SK-N-SH treated with all-trans-retinoic acid at 6 μM for 48 hours (cell line): Measurements from ENCODE around the gene ATP13A5.

Source experiments
- ATAC-seq: fragments of 200-7000 bp; cut with Tn5 transposase; 3 replicates; pipeline ENCODE4 v1.9.1; 2020; ENCODE audit warnings: mild to moderate bottlenecking, moderate library complexity
- ARNTL ChIP-seq: fragments of 450-650 bp; formaldehyde crosslinking; IDR thresholded peaks from 2 replicates; pipeline ENCODE4 v1.5.0; 2020; ENCODE audit warnings: low read depth, mild to moderate bottlenecking, moderate library complexity, borderline replicate concordance
- CREB5 ChIP-seq: fragments of 250-450 bp; sonication (Bioruptor Pico); IDR thresholded peaks from 2 replicates; pipeline ENCODE4 v1.5.1; 2020; ENCODE audit warnings: low read depth, mild to moderate bottlenecking, moderate library complexity
- CSRNP3 ChIP-seq: fragments of 250-450 bp; sonication (Bioruptor Pico); IDR thresholded peaks from 2 replicates; pipeline ENCODE4 v1.5.1; 2021; ENCODE audit warnings: mild to moderate bottlenecking, moderate library complexity
- ESRRG ChIP-seq: fragments of 250-450 bp; sonication (Bioruptor Pico); IDR thresholded peaks from 2 replicates; pipeline ENCODE4 v1.6.1; 2021; ENCODE audit warnings: mild to moderate bottlenecking
- ISL1 ChIP-seq: fragments of 250-450 bp; sonication (Bioruptor Pico); IDR thresholded peaks from 2 replicates; pipeline ENCODE4 v2.1.2; 2022; ENCODE audit warnings: mild to moderate bottlenecking, moderate library complexity
- OSR1 ChIP-seq: fragments of 250-450 bp; sonication (Bioruptor Pico); IDR thresholded peaks from 2 replicates; pipeline ENCODE4 v1.8.0; 2022; ENCODE audit warnings: moderate library complexity, mild to moderate bottlenecking, inconsistent platforms
- PATZ1 ChIP-seq: fragments of 250-450 bp; sonication (Bioruptor Pico); IDR thresholded peaks from 2 replicates; pipeline ENCODE4 v1.8.0; 2020; ENCODE audit warnings: mild to moderate bottlenecking, moderate library complexity, borderline replicate concordance
- POU6F1 ChIP-seq: fragments of 250-450 bp; sonication (Bioruptor Pico); IDR thresholded peaks from 2 replicates; pipeline ENCODE4 v1.8.0; 2021; ENCODE audit warnings: low read depth, mild to moderate bottlenecking, moderate library complexity, borderline replicate concordance
- PPARA ChIP-seq: fragments of 250-450 bp; sonication (Bioruptor Pico); IDR thresholded peaks from 2 replicates; pipeline ENCODE4 v1.5.0; 2020; ENCODE audit warnings: mild to moderate bottlenecking, borderline replicate concordance
- RARB ChIP-seq: fragments of 250-450 bp; sonication (Bioruptor Pico); IDR thresholded peaks from 2 replicates; pipeline ENCODE4 v1.8.0; 2021; ENCODE audit warnings: mild to moderate bottlenecking, moderate library complexity
- TCF4 ChIP-seq: fragments of 250-450 bp; sonication (Bioruptor Pico); IDR thresholded peaks from 2 replicates; pipeline ENCODE4 v1.8.0; 2021; ENCODE audit warnings: mild to moderate bottlenecking, moderate library complexity, borderline replicate concordance
- TOX ChIP-seq: fragments of 250-450 bp; sonication (Bioruptor Pico); IDR thresholded peaks from 2 replicates; pipeline ENCODE4 v1.8.0; 2021; ENCODE audit warnings: mild to moderate bottlenecking, moderate library complexity, borderline replicate concordance
- TSHZ2 ChIP-seq: fragments of 250-450 bp; sonication (Bioruptor Pico); IDR thresholded peaks from 2 replicates; pipeline ENCODE4 v1.5.0; 2020; ENCODE audit warnings: mild to moderate bottlenecking, moderate library complexity
- ZFP3 ChIP-seq: fragments of 250-450 bp; sonication (Bioruptor Pico); IDR thresholded peaks from 2 replicates; pipeline ENCODE4 v1.5.0; 2020; ENCODE audit warnings: mild to moderate bottlenecking, moderate library complexity
- ZFP30 ChIP-seq: fragments of 450-650 bp; formaldehyde crosslinking; IDR thresholded peaks from 2 replicates; pipeline ENCODE4 v1.5.0; 2022; ENCODE audit warnings: mild to moderate bottlenecking, moderate library complexity
- ZNF565 ChIP-seq: fragments of 450-650 bp; formaldehyde crosslinking; conservative IDR thresholded peaks from 2 replicates; pipeline ENCODE4 v1.5.0; 2020; ENCODE audit warnings: low read depth, mild to moderate bottlenecking, moderate library complexity
- ZNF70 ChIP-seq: fragments of 450-650 bp; formaldehyde crosslinking; IDR thresholded peaks from 2 replicates; pipeline ENCODE4 v1.5.0; 2020; ENCODE audit warnings: mild to moderate bottlenecking, moderate library complexity

The ATP13A5 gene, protein sequence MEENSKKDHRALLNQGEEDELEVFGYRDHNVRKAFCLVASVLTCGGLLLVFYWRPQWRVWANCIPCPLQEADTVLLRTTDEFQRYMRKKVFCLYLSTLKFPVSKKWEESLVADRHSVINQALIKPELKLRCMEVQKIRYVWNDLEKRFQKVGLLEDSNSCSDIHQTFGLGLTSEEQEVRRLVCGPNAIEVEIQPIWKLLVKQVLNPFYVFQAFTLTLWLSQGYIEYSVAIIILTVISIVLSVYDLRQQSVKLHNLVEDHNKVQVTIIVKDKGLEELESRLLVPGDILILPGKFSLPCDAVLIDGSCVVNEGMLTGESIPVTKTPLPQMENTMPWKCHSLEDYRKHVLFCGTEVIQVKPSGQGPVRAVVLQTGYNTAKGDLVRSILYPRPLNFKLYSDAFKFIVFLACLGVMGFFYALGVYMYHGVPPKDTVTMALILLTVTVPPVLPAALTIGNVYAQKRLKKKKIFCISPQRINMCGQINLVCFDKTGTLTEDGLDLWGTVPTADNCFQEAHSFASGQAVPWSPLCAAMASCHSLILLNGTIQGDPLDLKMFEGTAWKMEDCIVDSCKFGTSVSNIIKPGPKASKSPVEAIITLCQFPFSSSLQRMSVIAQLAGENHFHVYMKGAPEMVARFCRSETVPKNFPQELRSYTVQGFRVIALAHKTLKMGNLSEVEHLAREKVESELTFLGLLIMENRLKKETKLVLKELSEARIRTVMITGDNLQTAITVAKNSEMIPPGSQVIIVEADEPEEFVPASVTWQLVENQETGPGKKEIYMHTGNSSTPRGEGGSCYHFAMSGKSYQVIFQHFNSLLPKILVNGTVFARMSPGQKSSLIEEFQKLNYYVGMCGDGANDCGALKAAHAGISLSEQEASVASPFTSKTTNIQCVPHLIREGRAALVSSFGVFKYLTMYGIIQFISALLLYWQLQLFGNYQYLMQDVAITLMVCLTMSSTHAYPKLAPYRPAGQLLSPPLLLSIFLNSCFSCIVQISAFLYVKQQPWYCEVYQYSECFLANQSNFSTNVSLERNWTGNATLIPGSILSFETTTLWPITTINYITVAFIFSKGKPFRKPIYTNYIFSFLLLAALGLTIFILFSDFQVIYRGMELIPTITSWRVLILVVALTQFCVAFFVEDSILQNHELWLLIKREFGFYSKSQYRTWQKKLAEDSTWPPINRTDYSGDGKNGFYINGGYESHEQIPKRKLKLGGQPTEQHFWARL

GRCh38 chr3:193378706-193379105, at the start of gene ATP13A5:
TSS of gene ATP13A5 (minus strand) at chr3:193378753. CDS start at chr3:193378725, 28 bp downstream.
- ATAC-seq: no peak
- no peak for TF ChIP-seq ARNTL
- no peak for TF ChIP-seq TSHZ2 (CRISPR knock-in tag)
- TF ChIP-seq ZFP3 (CRISPR knock-in tag): no peak
- no peak for TF ChIP-seq ZFP30 (CRISPR knock-in tag)
- no peak for TF ChIP-seq POU6F1
- no peak for TF ChIP-seq RARB (CRISPR knock-in tag)
- no peak for TF ChIP-seq PATZ1

DNA sequence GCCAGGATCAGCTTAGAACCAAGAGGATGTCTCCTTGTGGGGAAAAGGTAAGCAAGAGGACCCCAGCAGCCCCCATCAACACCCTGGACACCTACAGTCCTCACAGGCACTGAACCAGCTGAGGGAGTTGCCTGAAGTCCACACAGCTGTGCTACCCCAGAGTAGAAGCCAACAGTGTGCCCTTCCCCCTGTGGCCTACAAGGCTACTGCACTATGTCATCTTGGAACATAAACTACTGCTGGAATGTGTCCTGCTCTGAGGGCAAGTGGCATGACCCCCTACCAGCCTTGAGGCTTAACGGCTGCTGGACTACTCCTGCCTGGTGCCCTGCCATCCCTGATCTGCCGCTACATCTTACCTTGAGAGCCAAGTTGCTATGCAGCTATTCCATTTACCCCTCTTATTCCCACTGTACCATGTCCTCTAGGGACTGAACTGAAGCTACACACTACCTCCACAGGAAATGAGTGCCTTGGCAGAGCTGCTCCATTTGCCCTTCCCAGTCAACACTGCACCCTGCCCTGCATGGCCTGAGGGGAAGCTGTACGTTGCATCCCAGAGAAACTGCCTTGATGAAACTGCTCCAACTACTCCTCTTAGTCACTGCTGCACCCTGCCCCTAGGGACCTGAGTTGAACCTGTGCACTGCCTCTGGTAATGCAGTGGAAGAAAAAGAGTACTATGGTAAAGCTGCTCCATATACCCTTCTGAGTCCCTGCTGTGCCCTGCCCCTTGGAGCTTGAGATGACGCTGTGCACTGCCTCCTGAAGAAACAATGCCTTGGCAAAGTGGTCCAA, 40.2 kb upstream of the ATP13A5 start:
- no peak for TF ChIP-seq CREB5 (CRISPR knock-in tag)
- no peak for TF ChIP-seq CSRNP3 (CRISPR knock-in tag)
- TF ChIP-seq ZFP3 (CRISPR knock-in tag): no peak
- no peak for TF ChIP-seq PATZ1
- TF ChIP-seq ISL1: no peak
- TF ChIP-seq TCF4 (CRISPR knock-in tag): no peak
- TF ChIP-seq ZFP30 (CRISPR knock-in tag): no peak
- no peak for TF ChIP-seq PPARA (CRISPR knock-in tag)
- no peak for TF ChIP-seq TOX (CRISPR knock-in tag)
- no peak for TF ChIP-seq ZNF565 (CRISPR knock-in tag)
- TF ChIP-seq ESRRG (CRISPR knock-in tag): no peak
- TF ChIP-seq TSHZ2 (CRISPR knock-in tag): no peak
- TF ChIP-seq RARB (CRISPR knock-in tag): no peak
- TF ChIP-seq OSR1: no peak
- TF ChIP-seq ZNF70 (CRISPR knock-in tag): no peak
- TF ChIP-seq, all 23 proteins: peak for 0
- no peak for ATAC-seq
